K562 (cell line): ENCODE measurements around the gene AFF3. TPM values are rescaled to one million over a fixed set of nuclear protein-coding genes. Genes with fewer than 3 reads are reported as not detected.

ENCODE experiments used
- ATAC-seq: fragments of 200-7000 bp; cut with Tn5 transposase; 3 replicates; pipeline ENCODE4 v1.9.1; 2020; ENCODE audit warnings: moderate library complexity
- BruUV-seq: library from RNA; stranded (reverse); fragments of 400-500 nt; replicated peaks from 2 replicates; lab custom pipeline; 2021; lab: Mats Ljungman, UMichigan
- CTCF ChIA-PET: fragments of 300-600 bp; formaldehyde crosslinking; extraction: SDS; loops from one replicate; lab custom pipeline; 2021; ENCODE audit warnings: low intra/inter-chr PET ratio; lab: Yijun Ruan, JAX
- POLR2A ChIA-PET: fragments of 300-600, 350-650 bp; sonication (Branson Sonifier 250); formaldehyde crosslinking; extraction: SDS; loops from one replicate; lab custom pipeline; 2021; ENCODE audit warnings: antibody characterized with exemption, inconsistent platforms; lab: Yijun Ruan, JAX
- DNase-seq, 4 experiments: peaks; one replicate each; pipeline versions ENCODE4 v3.0.0 to v3.0.0-alpha.2; 2011 to 2018; ENCODE audit warnings: low spot score in 3 of 4, mixed read lengths in 3 of 4; ENCODE audit errors: extremely low read depth in 1 of 4
- FAIRE-seq: peaks from 2 replicates; lab custom pipeline; 2011; peaks lifted over from hg19 to GRCh38; lab: Jason Lieb, UNC
- H2AFZ ChIP-seq: 2 replicates; pipeline ENCODE4 v1.6.0; 2011; ENCODE audit warnings: low read depth, low read length, control low read depth, inconsistent platforms
- H3K27ac ChIP-seq: fragments of 200-600 bp; 3 replicates; pipeline ENCODE4 v1.8.0; 2011; ENCODE audit warnings: low read depth, mild to moderate bottlenecking, control low read depth, inconsistent platforms, low read length, moderate library complexity, mixed read lengths; ENCODE audit errors: extremely low read depth
- H3K27me3 ChIP-seq, 2 experiments: fragments of 300-600 bp in 1 of 2; 2 replicates in 1 of 2; 3 replicates in 1 of 2; pipeline versions ENCODE4 v1.6.0 to v1.8.0; 2011; ENCODE audit warnings: inconsistent platforms in 2 of 2, low read length in 2 of 2, mild to moderate bottlenecking in 1 of 2, mixed read lengths in 1 of 2, moderate library complexity in 1 of 2; ENCODE audit not compliant: control insufficient read depth in 2 of 2, insufficient read depth in 2 of 2
- H3K36me3 ChIP-seq: fragments of 300-600 bp; 3 replicates; pipeline ENCODE4 v1.8.0; 2011; ENCODE audit warnings: mild to moderate bottlenecking, low read length, inconsistent platforms; ENCODE audit not compliant: control insufficient read depth, insufficient read depth
- H3K4me1 ChIP-seq, 2 experiments: fragments of 200-600 bp in 1 of 2; replicated peaks in 1 of 2; 2 replicates in 1 of 2; 3 replicates in 1 of 2; pipeline versions ENCODE4 v1.5.1 to v1.8.0; 2011; ENCODE audit warnings: inconsistent platforms in 2 of 2, low read length in 2 of 2, mild to moderate bottlenecking in 1 of 2, mixed read lengths in 1 of 2, moderate library complexity in 1 of 2; ENCODE audit not compliant: control insufficient read depth in 2 of 2, insufficient read depth in 2 of 2
- H3K4me2 ChIP-seq: 2 replicates; pipeline ENCODE4 v1.6.1; 2011; ENCODE audit warnings: low read length, control low read depth, inconsistent platforms, mixed read lengths; ENCODE audit not compliant: insufficient read depth
- H3K4me3 ChIP-seq: fragments of 200-600 bp; sonication (generic), shearing (Covaris generic); 2 replicates; pipeline ENCODE4 v1.5.1; 2016; ENCODE audit warnings: control low read depth, inconsistent platforms
- H3K79me2 ChIP-seq: fragments of 200-600 bp; 3 replicates; pipeline ENCODE4 v1.8.0; 2011; ENCODE audit warnings: low read length, inconsistent platforms; ENCODE audit not compliant: control insufficient read depth, insufficient read depth
- H3K9ac ChIP-seq, 2 experiments: 2 replicates each; pipeline versions ENCODE4 v1.6.0 to v1.6.1; 2011; ENCODE audit warnings: low read depth in 2 of 2, low read length in 2 of 2, control low read depth in 1 of 2, inconsistent platforms in 1 of 2, mild to moderate bottlenecking in 1 of 2, mixed read lengths in 1 of 2; ENCODE audit not compliant: insufficient read depth in 1 of 2
- H3K9me1 ChIP-seq: one replicate; pipeline ENCODE4 v1.6.0; 2011; ENCODE audit warnings: inconsistent platforms, mild to moderate bottlenecking, low read length, moderate library complexity; ENCODE audit not compliant: control insufficient read depth, insufficient read depth
- H3K9me3 ChIP-seq: replicated peaks from 2 replicates; pipeline ENCODE4 v1.5.1; 2011; ENCODE audit warnings: low read depth, low read length, inconsistent platforms; ENCODE audit not compliant: control insufficient read depth, insufficient read depth
- H4K20me1 ChIP-seq: replicated peaks from 2 replicates; pipeline ENCODE4 v1.6.1; 2011; ENCODE audit warnings: low read length, inconsistent platforms, mixed read lengths; ENCODE audit not compliant: control insufficient read depth, insufficient read depth
- BRD4 ChIP-seq: fragments of 200-600 bp; sonication (generic); IDR thresholded peaks from 2 replicates; pipeline ENCODE4 v1.6.1; 2017; ENCODE audit warnings: inconsistent platforms
- CBX1 ChIP-seq: sonication (generic); IDR thresholded peaks from 2 replicates; pipeline ENCODE4 v1.6.1; 2016; ENCODE audit warnings: antibody characterized with exemption, low read depth, mild to moderate bottlenecking
- EWSR1 ChIP-seq: fragments of 450-650 bp; IDR thresholded peaks from 2 replicates; pipeline ENCODE4 v1.6.1; 2018; ENCODE audit warnings: borderline replicate concordance, mild to moderate bottlenecking, low read depth, moderate library complexity; ENCODE audit not compliant: partially characterized antibody
- HNRNPUL1 ChIP-seq: fragments of 200-400 bp; formaldehyde crosslinking; IDR thresholded peaks from 2 replicates; pipeline ENCODE4 v1.6.1; 2017; ENCODE audit warnings: low read length
- MBD2 ChIP-seq: sonication (generic); IDR thresholded peaks from 2 replicates; pipeline ENCODE4 v1.6.1; 2016; ENCODE audit warnings: low read depth, borderline replicate concordance
- NUFIP1 ChIP-seq: fragments of 450-650 bp; IDR thresholded peaks from 2 replicates; pipeline ENCODE4 v1.6.1; 2018; ENCODE audit not compliant: partially characterized antibody
- RFX5 ChIP-seq: IDR thresholded peaks from 2 replicates; pipeline ENCODE4 v1.6.1; 2011; ENCODE audit warnings: low read depth, mild to moderate bottlenecking, improper control_type of control experiment, low read length
- RHOXF2B ChIP-seq: fragments of 250-450 bp; sonication (Bioruptor Pico); conservative IDR thresholded peaks from 2 replicates; pipeline ENCODE4 v1.5.1; 2021
- TGIF2 ChIP-seq: sonication (generic); formaldehyde crosslinking; IDR thresholded peaks from 2 replicates; pipeline ENCODE4 v1.8.1; 2022; ENCODE audit warnings: mild to moderate bottlenecking, missing genetic modification reagents, moderate library complexity
- YY1 ChIP-seq, 3 experiments: IDR thresholded peaks; 2 replicates each; pipeline ENCODE4 v1.6.1; 2011; ENCODE audit warnings: low read length in 2 of 3, mild to moderate bottlenecking in 2 of 3, moderate library complexity in 2 of 3, borderline replicate concordance in 1 of 3, control low read depth in 1 of 3, low read depth in 1 of 3; ENCODE audit not compliant: insufficient read depth in 3 of 3, insufficient replicate concordance in 2 of 3, control insufficient read depth in 1 of 3, insufficient read length in 1 of 3; ENCODE audit errors: extremely low read depth in 1 of 3
- ZBTB8A ChIP-seq: fragments of 450-650 bp; IDR thresholded peaks from 2 replicates; pipeline ENCODE4 v1.6.1; 2018; ENCODE audit warnings: mild to moderate bottlenecking, moderate library complexity; ENCODE audit not compliant: partially characterized antibody
- ZNF121 ChIP-seq: sonication (generic); formaldehyde crosslinking; conservative IDR thresholded peaks from 2 replicates; pipeline ENCODE4 v1.8.0; 2022; ENCODE audit warnings: missing genetic modification reagents
- ZNF347 ChIP-seq: fragments of 450-650 bp; formaldehyde crosslinking; IDR thresholded peaks from 2 replicates; pipeline ENCODE4 v1.4.0; 2020; ENCODE audit warnings: low read depth, mild to moderate bottlenecking, moderate library complexity
- ZNF586 ChIP-seq: fragments of 450-650 bp; formaldehyde crosslinking; conservative IDR thresholded peaks from 2 replicates; pipeline ENCODE4 v1.4.0; 2020; ENCODE audit warnings: mild to moderate bottlenecking, moderate library complexity
- ZNF717 ChIP-seq: fragments of 250-450 bp; sonication (Bioruptor Pico); IDR thresholded peaks from 2 replicates; pipeline ENCODE4 v1.5.0; 2021
- WGBS: fragments of 100-300 bp; shearing (Covaris generic); methylation state at CpG from one replicate; pipeline ENCODE4 v1.1.6; 2016; ENCODE audit warnings: low coverage, mixed read lengths; ENCODE audit not compliant: insufficient coverage; ENCODE audit errors: missing lambda C conversion rate; 5-methylcytosine and 5-hydroxymethylcytosine counted together
- in situ Hi-C: fragments of 300-500 bp; cut with MboI; formaldehyde crosslinking; loops from 4 replicates; pipeline ENCODE4 v1.15.0; 2018; ENCODE audit warnings: inconsistent platforms, mixed read lengths
- intact Hi-C: fragments of 100-400 bp; cut with micrococcal nuclease; formaldehyde crosslinking; loops from 2 replicates; pipeline ENCODE4 v1.14.2; 2022
- polyA plus RNA-seq, 8 experiments: library from polyadenylated mRNA; depleted of rRNA in 4 of 8; stranded (reverse) in 5 of 8; unstranded in 3 of 8; fragments of >200 nt; fragmentation: Nextera tagmentation in 2 of 8; fragmentation: Illumina TruSeq in 1 of 8; extraction: Ambion mirVana in 2 of 8; extraction: Trizol in 1 of 8; gene quantifications; 2 replicates each; pipeline versions ENCODE4 v1.2.1 to v1.2.3, GENCODE V29; 2011 to 2014; ENCODE audit warnings: inconsistent platforms in 1 of 8, missing spikeins in 1 of 8
- total RNA-seq, 7 experiments: library from RNA; depleted of rRNA in 6 of 7; stranded (reverse); fragments of >200 nt in 6 of 7; fragmentation: Illumina TruSeq in 2 of 7; extraction: Trizol in 2 of 7; gene quantifications; 2 replicates each; pipeline versions ENCODE4 v1.2.1 to v1.2.3, GENCODE V29; 2011 to 2021; ENCODE audit warnings: low replicate concordance in 1 of 7
- TF ChIP-seq, protein P1 (sequence below): sonication (generic); formaldehyde crosslinking; IDR thresholded peaks from 2 replicates; pipeline ENCODE4 v1.8.0; 2022; ENCODE audit warnings: missing genetic modification reagents, mild to moderate bottlenecking, borderline replicate concordance
- TF ChIP-seq, protein P2 (sequence below): fragments of 450-650 bp; IDR thresholded peaks from 2 replicates; pipeline ENCODE4 v1.6.1; 2016
- TF ChIP-seq, protein P3 (sequence below): fragments of 450-650 bp; formaldehyde crosslinking; IDR thresholded peaks from 2 replicates; pipeline ENCODE4 v1.4.0; 2020; ENCODE audit warnings: mild to moderate bottlenecking, moderate library complexity

Gene AFF3
- total and polyA plus RNA-seq, 9 of the 15 experiments (the other 6 are each of a cell fraction or from before 2014, with no cell fraction given): 0.02 to 0.11 TPM; not detected in 7

DNA sequence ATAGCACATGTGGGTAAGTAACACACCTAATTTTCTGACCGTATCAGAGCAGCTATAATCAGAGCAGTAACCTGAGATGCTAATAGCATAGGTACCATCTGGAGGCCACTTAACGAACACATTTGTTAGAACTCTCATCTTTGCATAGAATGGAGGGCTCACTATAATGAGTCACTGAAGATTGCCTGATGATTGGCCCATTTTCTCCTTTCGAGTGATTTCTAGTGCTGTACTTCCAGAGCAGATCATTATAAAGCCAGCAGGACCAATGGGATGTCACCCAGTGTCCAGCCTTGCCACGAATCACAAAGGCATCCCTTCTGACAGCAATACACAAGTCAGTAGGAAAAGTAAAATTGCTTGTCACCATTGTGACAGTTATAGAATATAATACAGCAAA lies 570.9 kb downstream of the AFF3 start:
- Histone ChIP-seq H3K27ac (no peak overlapping the region), H3K9me1 (no peaks in the 10 kb centered on the region), H3K36me3 (no peaks in the 10 kb centered on the region), H4K20me1 (no peaks in the 10 kb centered on the region), H3K4me3 (no peak overlapping the region), H2AFZ (no peak overlapping the region)
- CTCF ChIA-PET: no interaction called here
- WGBS: 0% methylated on average over 4 of the region's 4 CpGs
- ATAC-seq: no peak
- TF ChIP-seq YY1 (IDR thresholded peaks at IDR 0.05; ENCODE audit: borderline replicate concordance in 1 of 3, control insufficient read depth in 1 of 3, extremely low read depth in 1 of 3, insufficient read depth in 3 of 3, insufficient read length in 1 of 3, insufficient replicate concordance in 2 of 3, low read depth in 1 of 3, low read length in 2 of 3): no peak
- TF ChIP-seq CBX1: no peak
- TF ChIP-seq ZNF586 (CRISPR knock-in tag): no peak
- no peak for TF ChIP-seq ZBTB8A
- TF ChIP-seq MBD2: no peak
- TF ChIP-seq, protein P1, sequence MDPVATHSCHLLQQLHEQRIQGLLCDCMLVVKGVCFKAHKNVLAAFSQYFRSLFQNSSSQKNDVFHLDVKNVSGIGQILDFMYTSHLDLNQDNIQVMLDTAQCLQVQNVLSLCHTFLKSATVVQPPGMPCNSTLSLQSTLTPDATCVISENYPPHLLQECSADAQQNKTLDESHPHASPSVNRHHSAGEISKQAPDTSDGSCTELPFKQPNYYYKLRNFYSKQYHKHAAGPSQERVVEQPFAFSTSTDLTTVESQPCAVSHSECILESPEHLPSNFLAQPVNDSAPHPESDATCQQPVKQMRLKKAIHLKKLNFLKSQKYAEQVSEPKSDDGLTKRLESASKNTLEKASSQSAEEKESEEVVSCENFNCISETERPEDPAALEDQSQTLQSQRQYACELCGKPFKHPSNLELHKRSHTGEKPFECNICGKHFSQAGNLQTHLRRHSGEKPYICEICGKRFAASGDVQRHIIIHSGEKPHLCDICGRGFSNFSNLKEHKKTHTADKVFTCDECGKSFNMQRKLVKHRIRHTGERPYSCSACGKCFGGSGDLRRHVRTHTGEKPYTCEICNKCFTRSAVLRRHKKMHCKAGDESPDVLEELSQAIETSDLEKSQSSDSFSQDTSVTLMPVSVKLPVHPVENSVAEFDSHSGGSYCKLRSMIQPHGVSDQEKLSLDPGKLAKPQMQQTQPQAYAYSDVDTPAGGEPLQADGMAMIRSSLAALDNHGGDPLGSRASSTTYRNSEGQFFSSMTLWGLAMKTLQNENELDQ (CRISPR knock-in tag): no peak
- TF ChIP-seq NUFIP1: no peak
- TF ChIP-seq, protein P2, sequence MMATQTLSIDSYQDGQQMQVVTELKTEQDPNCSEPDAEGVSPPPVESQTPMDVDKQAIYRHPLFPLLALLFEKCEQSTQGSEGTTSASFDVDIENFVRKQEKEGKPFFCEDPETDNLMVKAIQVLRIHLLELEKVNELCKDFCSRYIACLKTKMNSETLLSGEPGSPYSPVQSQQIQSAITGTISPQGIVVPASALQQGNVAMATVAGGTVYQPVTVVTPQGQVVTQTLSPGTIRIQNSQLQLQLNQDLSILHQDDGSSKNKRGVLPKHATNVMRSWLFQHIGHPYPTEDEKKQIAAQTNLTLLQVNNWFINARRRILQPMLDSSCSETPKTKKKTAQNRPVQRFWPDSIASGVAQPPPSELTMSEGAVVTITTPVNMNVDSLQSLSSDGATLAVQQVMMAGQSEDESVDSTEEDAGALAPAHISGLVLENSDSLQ: no peak
- TF ChIP-seq BRD4: no peak
- no peak for TF ChIP-seq RHOXF2B (CRISPR knock-in tag)
- no peak for TF ChIP-seq HNRNPUL1
- TF ChIP-seq, protein P3, sequence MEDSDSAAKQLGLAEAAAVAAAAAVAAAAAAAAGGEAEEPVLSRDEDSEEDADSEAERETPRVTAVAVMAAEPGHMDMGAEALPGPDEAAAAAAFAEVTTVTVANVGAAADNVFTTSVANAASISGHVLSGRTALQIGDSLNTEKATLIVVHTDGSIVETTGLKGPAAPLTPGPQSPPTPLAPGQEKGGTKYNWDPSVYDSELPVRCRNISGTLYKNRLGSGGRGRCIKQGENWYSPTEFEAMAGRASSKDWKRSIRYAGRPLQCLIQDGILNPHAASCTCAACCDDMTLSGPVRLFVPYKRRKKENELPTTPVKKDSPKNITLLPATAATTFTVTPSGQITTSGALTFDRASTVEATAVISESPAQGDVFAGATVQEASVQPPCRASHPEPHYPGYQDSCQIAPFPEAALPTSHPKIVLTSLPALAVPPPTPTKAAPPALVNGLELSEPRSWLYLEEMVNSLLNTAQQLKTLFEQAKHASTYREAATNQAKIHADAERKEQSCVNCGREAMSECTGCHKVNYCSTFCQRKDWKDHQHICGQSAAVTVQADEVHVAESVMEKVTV (CRISPR knock-in tag): no peak
- no peak for TF ChIP-seq RFX5
- TF ChIP-seq ZNF347 (CRISPR knock-in tag): no peak
- no peak for TF ChIP-seq ZNF717 (CRISPR knock-in tag)
- no peak for TF ChIP-seq ZNF121 (CRISPR knock-in tag)
- TF ChIP-seq EWSR1: no peak
- no peak for TF ChIP-seq TGIF2 (CRISPR knock-in tag)
- TF ChIP-seq, all 486 proteins: peak for 0
- H3K4me2 ChIP-seq: no peak overlapping the region
- no peaks in the 10 kb centered on the region for H3K9me3 ChIP-seq
- POLR2A ChIA-PET: interaction anchor here (1.0 kb wide), 1 partner anchor 11 kb away, joined by 5 read pairs; no protein-coding TSS in a partner anchor
- H3K79me2 ChIP-seq: no peaks in the 10 kb centered on the region
- no TSS peak for BruUV-seq
- no peak overlapping the region for H3K9ac ChIP-seq
- intact Hi-C loops (no loop called here), in situ Hi-C loops (loop anchor here (25.0 kb wide), 2 partner anchors 241 to 816 kb away; no protein-coding TSS in a partner anchor)
- no peaks in the 10 kb centered on the region for H3K4me1 ChIP-seq
- H3K27me3 ChIP-seq: peaks cover 32 to 47% of the 10 kb centered on the region in 2 experiments
- FAIRE-seq: no peak
- no peak for DNase-seq
